ENCODE measurements around the gene RNF7.

The RNF7 gene

DNA sequence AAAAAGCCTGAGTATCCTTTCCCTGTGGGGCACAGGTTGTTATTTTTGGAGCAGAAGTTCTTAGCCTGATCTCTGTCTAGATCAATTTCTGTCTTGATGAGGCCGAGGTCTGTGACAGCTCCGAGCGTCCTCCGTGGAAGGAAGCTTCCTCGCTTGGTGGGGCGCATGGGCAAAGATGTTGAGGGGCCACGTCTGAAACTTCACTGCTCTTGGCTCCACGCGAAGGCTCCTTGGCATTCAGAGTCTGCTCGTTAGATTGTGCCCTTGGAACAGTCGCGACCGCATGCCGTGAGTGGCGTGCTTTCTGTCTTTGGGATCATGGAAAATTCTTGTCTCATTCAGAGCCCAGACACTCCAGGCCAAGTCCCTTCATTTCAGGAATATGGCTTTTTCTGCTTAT, 38.8 kb downstream of the RNF7 start:
- Histone ChIP-seq H3K27ac (ENCODE audit: low read depth, low read length) (no peak overlapping the region), H3F3A (ENCODE audit: control insufficient read depth, insufficient read depth) (no peaks in the 10 kb centered on the region), H4K20me1 (ENCODE audit: control insufficient read depth, insufficient read depth, low read depth, low read length) (no peaks in the 10 kb centered on the region), H3K9me3 (ENCODE audit: control insufficient read depth, insufficient read depth, low read length) (no peaks in the 10 kb centered on the region), H3K36me3 (ENCODE audit: control insufficient read depth, low read length) (no peaks in the 10 kb centered on the region), H3K79me2 (ENCODE audit: control insufficient read depth, low read length) (no peaks in the 10 kb centered on the region), H3K4me2 (ENCODE audit: low read length) (no peak overlapping the region), H3K27me3 (ENCODE audit: control insufficient read depth, low read length) (no peaks in the 10 kb centered on the region), H3K9me2 (replicated peaks; ENCODE audit: control insufficient read depth, low read length) (no peaks in the 10 kb centered on the region), H3K4me3 (ENCODE audit: low read length) (no peak overlapping the region), H3K4me1 (ENCODE audit: control insufficient read depth, low read length) (no peaks in the 10 kb centered on the region)
- TF ChIP-seq, protein P1, sequence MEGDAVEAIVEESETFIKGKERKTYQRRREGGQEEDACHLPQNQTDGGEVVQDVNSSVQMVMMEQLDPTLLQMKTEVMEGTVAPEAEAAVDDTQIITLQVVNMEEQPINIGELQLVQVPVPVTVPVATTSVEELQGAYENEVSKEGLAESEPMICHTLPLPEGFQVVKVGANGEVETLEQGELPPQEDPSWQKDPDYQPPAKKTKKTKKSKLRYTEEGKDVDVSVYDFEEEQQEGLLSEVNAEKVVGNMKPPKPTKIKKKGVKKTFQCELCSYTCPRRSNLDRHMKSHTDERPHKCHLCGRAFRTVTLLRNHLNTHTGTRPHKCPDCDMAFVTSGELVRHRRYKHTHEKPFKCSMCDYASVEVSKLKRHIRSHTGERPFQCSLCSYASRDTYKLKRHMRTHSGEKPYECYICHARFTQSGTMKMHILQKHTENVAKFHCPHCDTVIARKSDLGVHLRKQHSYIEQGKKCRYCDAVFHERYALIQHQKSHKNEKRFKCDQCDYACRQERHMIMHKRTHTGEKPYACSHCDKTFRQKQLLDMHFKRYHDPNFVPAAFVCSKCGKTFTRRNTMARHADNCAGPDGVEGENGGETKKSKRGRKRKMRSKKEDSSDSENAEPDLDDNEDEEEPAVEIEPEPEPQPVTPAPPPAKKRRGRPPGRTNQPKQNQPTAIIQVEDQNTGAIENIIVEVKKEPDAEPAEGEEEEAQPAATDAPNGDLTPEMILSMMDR (IDR thresholded peaks at IDR 0.05; ENCODE audit: low read depth, low read length, poor library complexity, severe bottlenecking), result no peak
- no peak for TF ChIP-seq EZH2phosphoT487 (IDR thresholded peaks at IDR 0.05; ENCODE audit: borderline replicate concordance, low read length)

DNA sequence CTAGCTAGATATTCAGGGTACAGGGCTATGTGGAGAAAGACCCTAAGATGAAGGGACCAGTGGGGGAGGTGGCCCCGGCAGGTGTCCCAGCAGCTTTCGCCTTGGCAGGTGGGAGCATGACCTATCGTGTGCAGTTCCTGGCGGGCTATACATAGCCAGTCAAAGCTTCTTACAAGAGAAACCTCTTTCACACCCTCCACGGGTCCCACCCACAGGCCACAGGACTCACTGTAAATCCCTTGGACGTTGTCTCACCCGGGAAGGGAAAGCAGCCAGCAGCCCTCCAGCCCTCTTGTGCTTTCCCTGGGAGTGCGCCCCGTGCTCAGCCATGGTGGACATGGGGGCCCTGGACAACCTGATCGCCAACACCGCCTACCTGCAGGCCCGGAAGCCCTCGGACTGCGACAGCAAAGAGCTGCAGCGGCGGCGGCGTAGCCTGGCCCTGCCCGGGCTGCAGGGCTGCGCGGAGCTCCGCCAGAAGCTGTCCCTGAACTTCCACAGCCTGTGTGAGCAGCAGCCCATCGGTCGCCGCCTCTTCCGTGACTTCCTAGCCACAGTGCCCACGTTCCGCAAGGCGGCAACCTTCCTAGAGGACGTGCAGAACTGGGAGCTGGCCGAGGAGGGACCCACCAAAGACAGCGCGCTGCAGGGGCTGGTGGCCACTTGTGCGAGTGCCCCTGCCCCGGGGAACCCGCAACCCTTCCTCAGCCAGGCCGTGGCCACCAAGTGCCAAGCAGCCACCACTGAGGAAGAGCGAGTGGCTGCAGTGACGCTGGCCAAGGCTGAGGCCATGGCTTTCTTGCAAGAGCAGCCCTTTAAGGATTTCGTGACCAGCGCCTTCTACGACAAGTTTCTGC, 40.1 kb downstream of the RNF7 start:
- no peaks in the 10 kb centered on the region for H4K20me1 ChIP-seq (ENCODE audit: control insufficient read depth, insufficient read depth, low read depth, low read length)
- no peaks in the 10 kb centered on the region for H3K9me3 ChIP-seq (ENCODE audit: control insufficient read depth, insufficient read depth, low read length)
- H3F3A ChIP-seq (ENCODE audit: control insufficient read depth, insufficient read depth), result no peaks in the 10 kb centered on the region
- H3K4me2 ChIP-seq (ENCODE audit: low read length), result no peak overlapping the region
- no peak overlapping the region for H3K4me3 ChIP-seq (ENCODE audit: low read length)
- H3K27me3 ChIP-seq (ENCODE audit: control insufficient read depth, low read length), result no peaks in the 10 kb centered on the region
- TF ChIP-seq, protein P1 (IDR thresholded peaks at IDR 0.05; ENCODE audit: low read depth, low read length, poor library complexity, severe bottlenecking), result no peak
- no peak for TF ChIP-seq EZH2phosphoT487 (IDR thresholded peaks at IDR 0.05; ENCODE audit: borderline replicate concordance, low read length)
- no peaks in the 10 kb centered on the region for H3K4me1 ChIP-seq (ENCODE audit: control insufficient read depth, low read length)
- H3K79me2 ChIP-seq (ENCODE audit: control insufficient read depth, low read length), result no peaks in the 10 kb centered on the region
- no peaks in the 10 kb centered on the region for H3K9me2 ChIP-seq (replicated peaks; ENCODE audit: control insufficient read depth, low read length)
- H3K36me3 ChIP-seq (ENCODE audit: control insufficient read depth, low read length), result no peaks in the 10 kb centered on the region
- no peak overlapping the region for H3K27ac ChIP-seq (ENCODE audit: low read depth, low read length)

DNA sequence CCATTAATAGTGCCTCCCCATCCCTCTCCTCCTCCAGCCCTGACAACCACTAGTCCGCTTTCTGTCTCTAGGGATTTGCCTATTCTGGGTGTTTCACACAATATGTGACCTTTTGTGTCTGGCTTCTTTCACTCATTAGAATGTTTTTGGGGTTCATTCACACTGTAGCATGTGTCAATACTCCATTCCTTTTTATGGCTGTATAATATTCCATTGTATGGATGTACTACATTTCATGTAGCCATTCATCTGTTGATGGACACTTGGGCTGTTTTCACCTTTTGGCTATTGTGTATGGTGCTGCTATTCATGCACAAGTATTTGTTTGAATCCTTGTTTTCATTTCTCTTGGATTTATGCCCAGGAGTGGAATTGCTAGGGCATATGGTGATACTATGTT, 41.6 kb downstream of the RNF7 start:
- H3K9me3 ChIP-seq (ENCODE audit: control insufficient read depth, insufficient read depth, low read length), result no peaks in the 10 kb centered on the region
- H4K20me1 ChIP-seq (ENCODE audit: control insufficient read depth, insufficient read depth, low read depth, low read length), result no peaks in the 10 kb centered on the region
- no peak overlapping the region for H3K4me3 ChIP-seq (ENCODE audit: low read length)
- H3K79me2 ChIP-seq (ENCODE audit: control insufficient read depth, low read length), result no peaks in the 10 kb centered on the region
- H3F3A ChIP-seq (ENCODE audit: control insufficient read depth, insufficient read depth), result no peaks in the 10 kb centered on the region
- no peak overlapping the region for H3K4me2 ChIP-seq (ENCODE audit: low read length)
- H3K4me1 ChIP-seq (ENCODE audit: control insufficient read depth, low read length), result no peaks in the 10 kb centered on the region
- no peaks in the 10 kb centered on the region for H3K27me3 ChIP-seq (ENCODE audit: control insufficient read depth, low read length)
- H3K9me2 ChIP-seq (replicated peaks; ENCODE audit: control insufficient read depth, low read length), result no peaks in the 10 kb centered on the region
- TF ChIP-seq, protein P1 (IDR thresholded peaks at IDR 0.05; ENCODE audit: low read depth, low read length, poor library complexity, severe bottlenecking), result no peak
- TF ChIP-seq EZH2phosphoT487 (IDR thresholded peaks at IDR 0.05; ENCODE audit: borderline replicate concordance, low read length), result no peak
- H3K36me3 ChIP-seq (ENCODE audit: control insufficient read depth, low read length), result no peaks in the 10 kb centered on the region
- no peak overlapping the region for H3K27ac ChIP-seq (ENCODE audit: low read depth, low read length)
